Progenitor cell of endocrine pancreas (in vitro differentiated cells): ENCODE measurements around the gene HSD17B8. TPM values are rescaled to one million over a fixed set of nuclear protein-coding genes. Genes with fewer than 3 reads are reported as not detected.

Experiments used
- DNase-seq: peaks from one replicate; pipeline ENCODE4 v3.0.0; 2021; ENCODE audit warnings: low spot score; ENCODE audit not compliant: unreplicated experiment
- H3K27ac Mint-ChIP-seq: 2 replicates; pipeline ENCODE4 v1.8.0; 2021; ENCODE audit warnings: mild to moderate bottlenecking, moderate library complexity, mixed read lengths
- H3K27me3 Mint-ChIP-seq: 2 replicates; pipeline ENCODE4 v1.8.0; 2021; ENCODE audit warnings: mixed read lengths
- H3K36me3 Mint-ChIP-seq: 2 replicates; pipeline ENCODE4 v1.8.0; 2022; ENCODE audit warnings: mixed read lengths; ENCODE audit not compliant: insufficient read depth
- H3K4me1 Mint-ChIP-seq: 2 replicates; pipeline ENCODE4 v1.8.0; 2021; ENCODE audit warnings: low read depth, mixed read lengths
- H3K4me3 Mint-ChIP-seq: 2 replicates; pipeline ENCODE4 v1.8.0; 2021; ENCODE audit warnings: low read depth, mild to moderate bottlenecking, moderate library complexity, mixed read lengths
- H3K9me3 Mint-ChIP-seq: 2 replicates; pipeline ENCODE4 v1.8.0; 2021; ENCODE audit warnings: low read depth, mixed read lengths
- total RNA-seq: library from RNA; stranded (reverse); gene quantifications from 2 replicates; pipeline ENCODE4 v1.2.1, GENCODE V29; 2021
- TF ChIP-seq, protein P1 (sequence below): fragments of 200-600 bp; sonication (generic); IDR thresholded peaks from one replicate; pipeline ENCODE4 v1.5.0; 2021; ENCODE audit warnings: antibody characterized with exemption, mild to moderate bottlenecking; ENCODE audit not compliant: unreplicated experiment

Gene HSD17B8
- total RNA-seq, 1 donor from 2014 or later = 9.2 TPM

DNA sequence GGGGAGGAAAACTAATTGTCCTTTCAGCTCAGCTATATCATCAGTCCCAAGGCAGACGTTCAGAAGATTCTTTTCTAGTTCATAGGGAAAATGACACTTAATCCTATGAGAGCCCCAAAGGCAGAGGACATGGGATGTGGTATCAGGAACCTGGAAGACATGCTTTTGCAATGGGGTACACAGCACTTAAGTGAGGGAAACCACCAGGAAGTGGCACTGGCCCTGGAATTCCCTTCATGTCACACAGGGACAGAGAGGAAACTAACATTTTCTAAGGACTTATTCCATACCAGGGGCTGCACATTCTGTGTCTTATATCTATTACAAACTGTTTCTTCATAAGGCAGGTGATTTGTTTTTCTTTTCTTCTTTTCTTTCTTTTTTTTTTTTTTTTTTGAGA is 39.0 kb downstream of the HSD17B8 start:
- H3K27me3 Mint-ChIP-seq = peaks cover 49% of the 10 kb centered on the region
- H3K27ac Mint-ChIP-seq = no peak overlapping the region
- TF ChIP-seq, protein P1, sequence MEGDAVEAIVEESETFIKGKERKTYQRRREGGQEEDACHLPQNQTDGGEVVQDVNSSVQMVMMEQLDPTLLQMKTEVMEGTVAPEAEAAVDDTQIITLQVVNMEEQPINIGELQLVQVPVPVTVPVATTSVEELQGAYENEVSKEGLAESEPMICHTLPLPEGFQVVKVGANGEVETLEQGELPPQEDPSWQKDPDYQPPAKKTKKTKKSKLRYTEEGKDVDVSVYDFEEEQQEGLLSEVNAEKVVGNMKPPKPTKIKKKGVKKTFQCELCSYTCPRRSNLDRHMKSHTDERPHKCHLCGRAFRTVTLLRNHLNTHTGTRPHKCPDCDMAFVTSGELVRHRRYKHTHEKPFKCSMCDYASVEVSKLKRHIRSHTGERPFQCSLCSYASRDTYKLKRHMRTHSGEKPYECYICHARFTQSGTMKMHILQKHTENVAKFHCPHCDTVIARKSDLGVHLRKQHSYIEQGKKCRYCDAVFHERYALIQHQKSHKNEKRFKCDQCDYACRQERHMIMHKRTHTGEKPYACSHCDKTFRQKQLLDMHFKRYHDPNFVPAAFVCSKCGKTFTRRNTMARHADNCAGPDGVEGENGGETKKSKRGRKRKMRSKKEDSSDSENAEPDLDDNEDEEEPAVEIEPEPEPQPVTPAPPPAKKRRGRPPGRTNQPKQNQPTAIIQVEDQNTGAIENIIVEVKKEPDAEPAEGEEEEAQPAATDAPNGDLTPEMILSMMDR = no peak
- H3K36me3 Mint-ChIP-seq = no peaks in the 10 kb centered on the region
- H3K4me1 Mint-ChIP-seq = peaks cover 4% of the 10 kb centered on the region
- H3K9me3 Mint-ChIP-seq = no peaks in the 10 kb centered on the region
- H3K4me3 Mint-ChIP-seq = no peak overlapping the region
- no peak for DNase-seq

DNA sequence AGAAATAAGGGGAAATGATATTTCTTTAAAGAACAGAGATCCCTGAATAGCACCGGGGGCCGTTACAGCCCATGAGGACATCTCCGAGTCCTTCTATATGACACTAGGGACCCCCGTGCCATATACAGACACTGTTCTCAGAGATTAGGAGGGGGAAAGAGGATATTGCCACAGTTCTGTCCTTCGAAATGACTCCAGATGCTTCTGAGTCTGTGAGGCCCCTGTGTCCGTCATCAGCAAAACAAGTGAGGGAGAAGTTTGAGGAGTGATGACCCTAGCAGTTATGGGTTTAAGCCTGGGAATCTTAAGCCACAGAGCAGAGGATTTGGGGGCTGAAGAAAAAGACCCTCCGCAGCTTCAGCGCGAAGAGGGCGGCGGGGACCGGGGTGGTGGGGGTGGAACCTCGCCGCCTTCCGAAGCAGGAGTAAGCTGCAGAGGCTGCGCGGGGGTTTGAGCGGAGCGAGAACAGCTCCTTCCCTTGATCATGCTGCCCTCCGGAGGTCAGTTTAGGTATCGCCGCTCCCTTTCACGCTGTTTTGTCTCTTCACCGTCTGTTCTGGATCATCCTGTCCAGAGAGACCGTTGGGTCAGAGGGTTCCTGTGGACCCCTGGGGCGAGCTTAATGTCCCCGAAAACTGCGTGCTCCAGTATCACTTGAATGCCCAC is 43.7 kb downstream of the HSD17B8 start:
- peaks cover 18% of the 10 kb centered on the region for H3K4me1 Mint-ChIP-seq
- DNase-seq = peak; percentile 87
- peaks cover 22% of the 10 kb centered on the region for H3K27me3 Mint-ChIP-seq
- H3K36me3 Mint-ChIP-seq = peaks cover 14% of the 10 kb centered on the region
- peak overlapping the region; percentile 73 for H3K4me3 Mint-ChIP-seq
- H3K27ac Mint-ChIP-seq = peak overlapping the region; percentile 49
- TF ChIP-seq, protein P1 = peak; percentile 93
- no peaks in the 10 kb centered on the region for H3K9me3 Mint-ChIP-seq

DNA sequence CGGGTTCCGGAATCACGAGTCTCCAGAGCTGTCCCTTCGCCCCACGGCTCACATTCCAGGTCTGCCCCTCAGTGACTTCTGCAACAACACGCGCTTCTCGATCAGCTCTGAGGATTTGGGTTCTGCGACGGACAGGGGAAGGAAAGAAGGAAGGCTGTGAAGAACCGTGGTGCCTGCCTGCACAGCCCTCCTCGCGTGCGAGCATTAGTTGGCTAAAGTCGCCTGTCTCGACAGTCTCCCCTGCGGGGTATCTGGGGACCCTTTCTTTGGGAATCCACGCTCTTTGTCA is 44.1 kb downstream of the HSD17B8 start:
- no peak for DNase-seq
- peak overlapping the region; percentile 73 for H3K4me3 Mint-ChIP-seq
- H3K4me1 Mint-ChIP-seq = peaks cover 18% of the 10 kb centered on the region
- peaks cover 18% of the 10 kb centered on the region for H3K27me3 Mint-ChIP-seq
- H3K36me3 Mint-ChIP-seq = peaks cover 14% of the 10 kb centered on the region
- TF ChIP-seq, protein P1 = peak; percentile 1
- no peaks in the 10 kb centered on the region for H3K9me3 Mint-ChIP-seq
- peak overlapping the region; percentile 49 for H3K27ac Mint-ChIP-seq

DNA sequence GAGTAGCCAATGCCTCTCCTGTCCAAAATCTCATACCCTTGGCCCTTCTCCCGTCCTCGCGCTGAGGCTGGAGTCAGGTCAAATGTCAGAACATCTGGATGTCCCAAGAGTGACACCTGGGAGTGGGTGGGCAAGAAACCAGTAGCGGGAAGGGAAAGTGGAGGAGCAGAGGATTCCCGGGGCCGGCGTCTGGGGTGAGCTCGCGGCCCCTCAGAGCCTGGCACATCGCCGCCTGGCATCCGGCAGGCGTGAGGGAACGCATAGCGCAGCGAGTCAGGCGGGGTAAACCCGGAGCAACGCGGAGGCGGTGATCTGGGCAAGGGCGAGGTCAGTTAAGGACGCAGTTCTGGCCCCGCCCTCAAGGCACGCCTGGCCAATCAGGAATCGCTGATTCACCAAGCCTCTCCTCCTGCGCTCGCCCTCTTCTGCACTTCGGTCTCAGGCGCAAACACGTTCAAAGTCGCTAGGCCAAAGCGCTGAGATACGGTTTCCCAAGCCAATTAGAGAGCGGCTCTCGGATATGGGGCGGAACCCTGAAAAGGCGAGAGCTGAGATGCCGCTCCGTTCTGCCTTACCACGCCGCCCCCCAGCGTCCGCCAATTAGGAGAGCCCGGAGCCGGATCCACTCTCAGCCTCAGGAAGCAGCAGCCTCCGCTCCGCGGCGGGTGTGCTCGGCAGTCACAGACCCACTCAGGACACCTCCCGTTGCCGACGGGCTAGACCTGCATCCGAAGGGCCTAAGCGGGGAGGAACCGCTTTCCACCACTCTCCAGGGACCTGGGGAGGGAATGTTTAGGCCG is 44.7 kb downstream of the HSD17B8 start:
- peak overlapping the region; percentile 73 for H3K4me3 Mint-ChIP-seq
- H3K27me3 Mint-ChIP-seq = peaks cover 15% of the 10 kb centered on the region
- H3K36me3 Mint-ChIP-seq = peaks cover 14% of the 10 kb centered on the region
- peak; percentile 83 for DNase-seq
- H3K4me1 Mint-ChIP-seq = peaks cover 18% of the 10 kb centered on the region
- H3K27ac Mint-ChIP-seq = peak overlapping the region; percentile 78
- no peaks in the 10 kb centered on the region for H3K9me3 Mint-ChIP-seq
- TF ChIP-seq, protein P1 = no peak

DNA sequence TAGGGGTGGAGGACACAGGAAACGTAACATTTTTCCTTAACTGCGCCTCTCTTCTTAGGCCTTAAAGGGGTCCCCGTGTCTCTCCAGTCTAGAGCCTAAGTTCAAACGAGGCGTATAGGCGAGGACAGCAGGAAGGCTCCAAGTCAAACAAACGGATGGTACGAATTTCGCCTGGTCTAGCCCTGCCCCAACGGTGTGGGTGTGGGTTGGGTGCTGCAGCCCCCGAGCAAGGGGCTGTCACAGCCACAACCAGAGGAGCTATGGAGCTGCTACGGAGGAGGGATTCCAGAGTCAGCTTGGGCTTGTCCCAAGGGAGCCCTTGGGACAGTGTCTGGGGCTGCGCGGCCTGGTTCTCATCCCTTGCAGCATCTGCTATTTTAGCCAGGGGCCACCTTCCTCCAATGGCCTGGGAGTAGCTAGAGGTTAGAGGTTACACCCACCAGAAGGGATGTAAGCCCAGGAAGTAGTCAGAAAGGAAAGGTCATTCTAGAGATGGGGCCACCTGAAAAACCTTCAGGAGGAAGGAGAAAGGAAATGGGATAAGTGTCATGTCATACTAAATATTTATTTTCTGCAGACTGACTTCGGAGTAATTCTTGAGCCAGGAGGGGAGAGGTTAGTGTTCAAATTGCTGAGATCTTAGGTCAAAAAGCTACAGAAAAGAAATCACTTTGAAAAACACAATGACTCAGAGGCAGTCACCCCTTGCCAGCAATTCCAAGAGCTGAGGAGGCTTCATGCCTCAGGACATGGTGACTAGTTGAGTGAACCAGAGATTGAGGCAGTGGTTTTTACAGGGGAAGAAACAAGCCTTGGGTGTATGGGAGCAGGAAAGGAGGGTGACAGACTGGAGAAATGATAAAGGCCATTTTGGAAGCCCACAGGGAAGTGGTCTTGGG is 45.5 kb downstream of the HSD17B8 start:
- no peaks in the 10 kb centered on the region for H3K9me3 Mint-ChIP-seq
- DNase-seq = no peak
- peak overlapping the region; percentile 49 for H3K27ac Mint-ChIP-seq
- H3K4me1 Mint-ChIP-seq = peaks cover 18% of the 10 kb centered on the region
- TF ChIP-seq, protein P1 = no peak
- H3K4me3 Mint-ChIP-seq = peak overlapping the region; percentile 73
- H3K27me3 Mint-ChIP-seq = peaks cover 15% of the 10 kb centered on the region
- peaks cover 14% of the 10 kb centered on the region for H3K36me3 Mint-ChIP-seq
